CD4-positive, alpha-beta T cell (primary cell): ENCODE results near the gene SMAP2. TPM values are rescaled to one million over a fixed set of nuclear protein-coding genes. Genes with fewer than 3 reads are reported as not detected.

Experiments used
- ATAC-seq: fragments of 200-7000 bp; cut with Tn5 transposase; one replicate; pipeline ENCODE4 v1.10.0; 2022; ENCODE audit warnings: mild to moderate bottlenecking; ENCODE audit not compliant: poor library complexity
- CTCF ChIA-PET: fragments of 350-600 bp; sonication (Branson Sonifier 250); formaldehyde crosslinking; loops from one replicate; lab custom pipeline; 2021; ENCODE audit warnings: antibody characterized with exemption, inconsistent platforms; lab: Charles Lee
- POLR2A ChIA-PET: fragments of 350-600 bp; sonication (Branson Sonifier 250); formaldehyde crosslinking; loops from one replicate; lab custom pipeline; 2021; ENCODE audit warnings: antibody characterized with exemption, inconsistent platforms; lab: Charles Lee
- DNase-seq, 14 experiments: peaks; one replicate each; pipeline ENCODE4 v3.0.0-alpha.2; 2013 to 2020; ENCODE audit warnings: mixed read lengths in 2 of 14
- H3K27ac ChIP-seq, 2 donors: one replicate each; pipeline versions ENCODE4 v1.5.1 to v1.7.0; 2013; ENCODE audit warnings: low read length in 2 of 2, low read depth in 1 of 2, mild to moderate bottlenecking in 1 of 2
- H3K27me3 ChIP-seq, 2 experiments: 1 replicate in 1 of 2; 2 replicates in 1 of 2; pipeline versions ENCODE4 v1.6.1 to v1.7.0; 2013; ENCODE audit warnings: low read length in 2 of 2, control low read depth in 1 of 2, mild to moderate bottlenecking in 1 of 2, moderate library complexity in 1 of 2; ENCODE audit not compliant: insufficient read depth in 2 of 2, control insufficient read depth in 1 of 2
- H3K36me3 ChIP-seq: one replicate; pipeline ENCODE4 v1.6.1; 2013; ENCODE audit warnings: low read length, control low read depth; ENCODE audit not compliant: insufficient read depth
- H3K4me1 ChIP-seq: one replicate; pipeline ENCODE4 v1.6.1; 2013; ENCODE audit warnings: low read length, control low read depth; ENCODE audit not compliant: insufficient read depth
- H3K4me3 ChIP-seq: one replicate; pipeline ENCODE4 v1.5.1; 2013; ENCODE audit warnings: mild to moderate bottlenecking, low read length, moderate library complexity
- H3K9me3 ChIP-seq, 2 experiments: 1 replicate in 1 of 2; 2 replicates in 1 of 2; pipeline versions ENCODE4 v1.6.1 to v1.7.0; 2013; ENCODE audit warnings: low read length in 2 of 2, mild to moderate bottlenecking in 2 of 2, control low read depth in 1 of 2, moderate library complexity in 1 of 2; ENCODE audit not compliant: control insufficient read depth in 1 of 2, insufficient read depth in 1 of 2
- H3K27ac Mint-ChIP-seq: one replicate; pipeline ENCODE4 v1.8.0; 2020; ENCODE audit warnings: mixed read lengths
- H3K27me3 Mint-ChIP-seq: one replicate; pipeline ENCODE4 v1.8.0; 2021; ENCODE audit warnings: mixed read lengths
- H3K36me3 Mint-ChIP-seq: one replicate; pipeline ENCODE4 v1.8.0; 2021; ENCODE audit warnings: low read depth, mixed read lengths
- H3K4me1 Mint-ChIP-seq: one replicate; pipeline ENCODE4 v1.8.0; 2021; ENCODE audit warnings: low read depth, mixed read lengths
- H3K4me3 Mint-ChIP-seq: one replicate; pipeline ENCODE4 v1.8.0; 2020; ENCODE audit warnings: mild to moderate bottlenecking, mixed read lengths
- H3K9me3 Mint-ChIP-seq: one replicate; pipeline ENCODE4 v1.8.0; 2020; ENCODE audit warnings: mixed read lengths
- CTCF ChIP-seq: fragments of 200-600 bp; IDR thresholded peaks from one replicate; pipeline ENCODE4 v1.8.0; 2022; ENCODE audit warnings: antibody characterized with exemption, mild to moderate bottlenecking
- intact Hi-C, 2 experiments: fragments of 100-400 bp; cut with DNase I in 1 of 2; cut with micrococcal nuclease in 1 of 2; formaldehyde crosslinking; loops; one replicate each; pipeline versions ENCODE4 v1.15.1 to v1.9.0; 2023 to 2025; cut with DNase I, micrococcal nuclease
- total RNA-seq, 174 experiments: library from RNA in 2 of 174; stranded (reverse) in 2 of 174; gene quantifications; one replicate each; pipeline ENCODE4 v1.2.3 and lab custom pipeline; 2021 to 2026

The SMAP2 gene
- total RNA-seq, 2 experiments from 2014 or later = 214 to 216 TPM

- Histone ChIP-seq H3K36me3 (no peaks in the 10 kb centered on the region), H3K27me3 (no peaks in the 10 kb centered on the region), H3K4me1 (peaks cover 3% of the 10 kb centered on the region), H3K27ac (no peak overlapping the region), H3K4me3 (no peak overlapping the region), H3K9me3 (peaks cover 4% of the 10 kb centered on the region in 2 experiments)
- TF ChIP-seq CTCF = no peak
- no peaks in the 10 kb centered on the region for H3K9me3 Mint-ChIP-seq
- CTCF ChIA-PET = no interaction called here
- no peak overlapping the region for H3K27ac Mint-ChIP-seq
- DNase-seq (no peak), ATAC-seq (no peak)
- no peaks in the 10 kb centered on the region for H3K36me3 Mint-ChIP-seq
- no peak overlapping the region for H3K4me3 Mint-ChIP-seq
- no peaks in the 10 kb centered on the region for H3K4me1 Mint-ChIP-seq
- intact Hi-C loops = no loop called here
- POLR2A ChIA-PET = interaction anchor here (1.0 kb wide), 1 partner anchor 26 kb away, joined by 3 read pairs; no protein-coding TSS in a partner anchor
- H3K27me3 Mint-ChIP-seq = no peaks in the 10 kb centered on the region
Measured at GRCh38 chr1:40361201-40361600, 12.3 kb upstream of the SMAP2 start.

GRCh38 chr1:40361637-40362036 lies 11.9 kb upstream of the SMAP2 start:
- H3K9me3 Mint-ChIP-seq = no peaks in the 10 kb centered on the region
- H3K27ac Mint-ChIP-seq = no peak overlapping the region
- H3K9me3 ChIP-seq = peaks cover 4% of the 10 kb centered on the region in 2 experiments
- H3K27me3 Mint-ChIP-seq = no peaks in the 10 kb centered on the region
- ChIA-PET CTCF (no interaction called here), POLR2A (no interaction called here)
- no peak for TF ChIP-seq CTCF
- intact Hi-C loops = no loop called here
- H3K4me1 ChIP-seq = peaks cover 3% of the 10 kb centered on the region
- no peak for DNase-seq
- H3K27ac ChIP-seq = no peak overlapping the region
- no peak for ATAC-seq
- H3K4me3 Mint-ChIP-seq = no peak overlapping the region
- H3K27me3 ChIP-seq = no peaks in the 10 kb centered on the region
- no peaks in the 10 kb centered on the region for H3K36me3 Mint-ChIP-seq
- no peak overlapping the region for H3K4me3 ChIP-seq
- H3K36me3 ChIP-seq = no peaks in the 10 kb centered on the region
- no peaks in the 10 kb centered on the region for H3K4me1 Mint-ChIP-seq

- no peaks in the 10 kb centered on the region for H3K27me3 Mint-ChIP-seq
- ChIA-PET CTCF (no interaction called here), POLR2A (no interaction called here)
- no peak for TF ChIP-seq CTCF
- Histone ChIP-seq H3K9me3 (peaks cover 4% of the 10 kb centered on the region in 2 experiments), H3K36me3 (no peaks in the 10 kb centered on the region), H3K4me3 (no peak overlapping the region), H3K27me3 (no peaks in the 10 kb centered on the region), H3K27ac (no peak overlapping the region), H3K4me1 (peaks cover 3% of the 10 kb centered on the region)
- DNase-seq = no peak
- intact Hi-C loops = no loop called here
- H3K9me3 Mint-ChIP-seq = no peaks in the 10 kb centered on the region
- H3K4me1 Mint-ChIP-seq = no peaks in the 10 kb centered on the region
- ATAC-seq = no peak
- no peaks in the 10 kb centered on the region for H3K36me3 Mint-ChIP-seq
- H3K27ac Mint-ChIP-seq = no peak overlapping the region
- no peak overlapping the region for H3K4me3 Mint-ChIP-seq
Measured at GRCh38 chr1:40362199-40362598, 11.3 kb upstream of the SMAP2 start.
